ENCODE results near the gene BDKRB2.

DNA sequence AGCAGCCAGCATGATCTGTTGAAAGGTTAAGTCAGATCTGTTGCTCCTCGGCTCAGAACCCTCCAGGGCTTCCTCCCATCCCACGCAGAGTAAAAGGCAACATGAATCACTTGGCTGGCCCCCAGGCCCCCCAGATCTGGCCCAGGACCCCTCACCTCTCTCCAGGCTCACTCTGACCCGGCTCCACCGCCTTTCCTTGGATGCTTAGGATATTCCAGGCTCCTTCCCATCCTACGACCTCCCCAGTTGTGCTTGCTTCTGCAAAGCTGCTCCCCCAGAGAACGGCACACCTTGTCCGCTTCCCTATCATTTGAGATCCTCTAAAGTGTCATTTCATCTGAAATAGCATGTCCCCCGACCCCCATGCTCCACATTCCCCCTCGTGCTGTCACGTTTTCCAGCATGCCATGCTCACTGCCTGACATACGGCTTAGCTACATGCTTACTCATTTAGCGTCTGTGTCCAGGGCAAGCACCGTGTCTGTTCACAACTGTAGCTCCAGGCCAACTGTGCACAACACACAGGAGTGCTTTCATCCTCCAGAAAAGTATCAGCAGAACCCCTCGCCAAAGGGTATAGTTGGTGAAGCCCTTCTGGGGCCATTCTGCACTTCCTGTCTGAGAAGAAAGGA lies 33.6 kb upstream of the BDKRB2 start:
- TF ChIP-seq, protein P1, sequence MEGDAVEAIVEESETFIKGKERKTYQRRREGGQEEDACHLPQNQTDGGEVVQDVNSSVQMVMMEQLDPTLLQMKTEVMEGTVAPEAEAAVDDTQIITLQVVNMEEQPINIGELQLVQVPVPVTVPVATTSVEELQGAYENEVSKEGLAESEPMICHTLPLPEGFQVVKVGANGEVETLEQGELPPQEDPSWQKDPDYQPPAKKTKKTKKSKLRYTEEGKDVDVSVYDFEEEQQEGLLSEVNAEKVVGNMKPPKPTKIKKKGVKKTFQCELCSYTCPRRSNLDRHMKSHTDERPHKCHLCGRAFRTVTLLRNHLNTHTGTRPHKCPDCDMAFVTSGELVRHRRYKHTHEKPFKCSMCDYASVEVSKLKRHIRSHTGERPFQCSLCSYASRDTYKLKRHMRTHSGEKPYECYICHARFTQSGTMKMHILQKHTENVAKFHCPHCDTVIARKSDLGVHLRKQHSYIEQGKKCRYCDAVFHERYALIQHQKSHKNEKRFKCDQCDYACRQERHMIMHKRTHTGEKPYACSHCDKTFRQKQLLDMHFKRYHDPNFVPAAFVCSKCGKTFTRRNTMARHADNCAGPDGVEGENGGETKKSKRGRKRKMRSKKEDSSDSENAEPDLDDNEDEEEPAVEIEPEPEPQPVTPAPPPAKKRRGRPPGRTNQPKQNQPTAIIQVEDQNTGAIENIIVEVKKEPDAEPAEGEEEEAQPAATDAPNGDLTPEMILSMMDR (IDR thresholded peaks at IDR 0.05; ENCODE audit: low read length) = no peak
- no peak for TF ChIP-seq EZH2 (IDR thresholded peaks at IDR 0.05; ENCODE audit: borderline replicate concordance, low read length)

All from OCI-LY1 (cell line).